Endothelial cell (in vitro differentiated cells): ENCODE data around the gene CREB5. TPM values are rescaled to one million over a fixed set of nuclear protein-coding genes. Genes with fewer than 3 reads are reported as not detected.

Experiments
- DNase-seq: peaks from one replicate; pipeline ENCODE4 v3.0.0; 2021; ENCODE audit warnings: low spot score
- H3K27ac Mint-ChIP-seq: one replicate; pipeline ENCODE4 v1.8.0; 2021; ENCODE audit warnings: mixed read lengths, inconsistent platforms; ENCODE audit not compliant: unreplicated experiment
- H3K27me3 Mint-ChIP-seq: one replicate; pipeline ENCODE4 v1.8.0; 2021; ENCODE audit warnings: mild to moderate bottlenecking, moderate library complexity, mixed read lengths, inconsistent platforms; ENCODE audit not compliant: unreplicated experiment
- H3K36me3 Mint-ChIP-seq: one replicate; pipeline ENCODE4 v1.8.0; 2021; ENCODE audit warnings: mild to moderate bottlenecking, low read depth, mixed read lengths, inconsistent platforms; ENCODE audit not compliant: unreplicated experiment
- H3K4me1 Mint-ChIP-seq: one replicate; pipeline ENCODE4 v1.8.0; 2021; ENCODE audit warnings: mild to moderate bottlenecking, mixed read lengths, inconsistent platforms; ENCODE audit not compliant: unreplicated experiment
- H3K4me3 Mint-ChIP-seq: one replicate; pipeline ENCODE4 v1.8.0; 2021; ENCODE audit warnings: mild to moderate bottlenecking, mixed read lengths, inconsistent platforms; ENCODE audit not compliant: unreplicated experiment
- H3K9me3 Mint-ChIP-seq: one replicate; pipeline ENCODE4 v1.8.0; 2021; ENCODE audit warnings: mixed read lengths, inconsistent platforms; ENCODE audit not compliant: unreplicated experiment
- total RNA-seq: library from RNA; stranded (reverse); fragmentation: NEBNext Ultra II Directional; extraction: Animal tissue kit (Norgen Biotek cat#: 25700); gene quantifications from one replicate; pipeline ENCODE4 v1.2.1, GENCODE V29; 2021; ENCODE audit not compliant: unreplicated experiment
- TF ChIP-seq, protein P1 (sequence below): fragments of 200-600 bp; sonication (generic); IDR thresholded peaks from one replicate; pipeline ENCODE4 v1.5.0; 2021; ENCODE audit warnings: antibody characterized with exemption; ENCODE audit not compliant: unreplicated experiment

CREB5 gene
- total RNA-seq, 1 donor from 2014 or later, result 5.6 TPM

GRCh38 chr7:28591725-28592349 lies 179.5 kb downstream of the CREB5 start:
- TF ChIP-seq, protein P1, sequence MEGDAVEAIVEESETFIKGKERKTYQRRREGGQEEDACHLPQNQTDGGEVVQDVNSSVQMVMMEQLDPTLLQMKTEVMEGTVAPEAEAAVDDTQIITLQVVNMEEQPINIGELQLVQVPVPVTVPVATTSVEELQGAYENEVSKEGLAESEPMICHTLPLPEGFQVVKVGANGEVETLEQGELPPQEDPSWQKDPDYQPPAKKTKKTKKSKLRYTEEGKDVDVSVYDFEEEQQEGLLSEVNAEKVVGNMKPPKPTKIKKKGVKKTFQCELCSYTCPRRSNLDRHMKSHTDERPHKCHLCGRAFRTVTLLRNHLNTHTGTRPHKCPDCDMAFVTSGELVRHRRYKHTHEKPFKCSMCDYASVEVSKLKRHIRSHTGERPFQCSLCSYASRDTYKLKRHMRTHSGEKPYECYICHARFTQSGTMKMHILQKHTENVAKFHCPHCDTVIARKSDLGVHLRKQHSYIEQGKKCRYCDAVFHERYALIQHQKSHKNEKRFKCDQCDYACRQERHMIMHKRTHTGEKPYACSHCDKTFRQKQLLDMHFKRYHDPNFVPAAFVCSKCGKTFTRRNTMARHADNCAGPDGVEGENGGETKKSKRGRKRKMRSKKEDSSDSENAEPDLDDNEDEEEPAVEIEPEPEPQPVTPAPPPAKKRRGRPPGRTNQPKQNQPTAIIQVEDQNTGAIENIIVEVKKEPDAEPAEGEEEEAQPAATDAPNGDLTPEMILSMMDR, result no peak
- Mint-ChIP-seq H3K36me3 (no peaks in the 10 kb centered on the region), H3K9me3 (no peaks in the 10 kb centered on the region), H3K27ac (no peak overlapping the region), H3K4me1 (peaks cover 10% of the 10 kb centered on the region), H3K4me3 (no peak overlapping the region), H3K27me3 (no peaks in the 10 kb centered on the region)
- no peak for DNase-seq

DNA sequence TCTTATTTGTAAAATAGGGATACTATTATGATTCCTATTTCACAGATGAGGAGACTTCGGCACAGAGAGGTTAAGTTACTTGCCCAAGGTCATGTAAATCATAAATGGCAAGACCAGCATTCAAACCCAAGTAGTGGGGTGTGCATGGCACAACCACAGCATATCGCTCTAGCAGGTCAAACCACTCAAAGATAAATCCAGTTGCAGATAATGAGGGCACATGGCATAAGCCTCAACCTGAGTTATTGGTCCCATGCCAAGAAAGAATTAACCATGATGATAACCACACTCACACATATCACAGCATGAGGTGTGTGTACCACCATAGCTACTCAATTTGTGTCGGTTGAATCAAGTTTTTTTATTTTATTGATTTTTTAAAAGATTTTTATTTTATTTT lies 180.5 kb downstream of the CREB5 start:
- no peak overlapping the region for H3K27ac Mint-ChIP-seq
- no peaks in the 10 kb centered on the region for H3K36me3 Mint-ChIP-seq
- H3K27me3 Mint-ChIP-seq, result no peaks in the 10 kb centered on the region
- TF ChIP-seq, protein P1, result no peak
- H3K9me3 Mint-ChIP-seq, result no peaks in the 10 kb centered on the region
- no peak for DNase-seq
- H3K4me3 Mint-ChIP-seq, result no peak overlapping the region
- peaks cover 10% of the 10 kb centered on the region for H3K4me1 Mint-ChIP-seq

DNA sequence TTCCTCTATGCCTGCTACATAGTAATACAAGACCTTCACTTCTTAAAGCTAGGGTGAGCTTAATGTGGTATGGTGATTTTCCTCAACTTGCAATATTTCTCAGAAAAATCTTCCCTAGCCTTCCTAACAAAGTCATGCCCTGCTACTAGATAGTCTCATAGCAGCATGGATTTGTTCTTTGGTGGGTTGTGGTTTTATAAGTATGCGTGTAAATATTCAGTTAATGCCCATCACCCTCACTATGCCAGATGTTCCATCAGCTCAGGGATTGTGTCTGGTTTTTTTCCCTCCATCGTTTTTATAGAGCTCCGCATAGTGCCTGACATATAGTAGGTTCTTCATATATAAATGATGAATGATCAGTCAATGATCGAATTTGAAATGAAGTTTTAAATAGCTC lies 182.8 kb downstream of the CREB5 start:
- H3K36me3 Mint-ChIP-seq, result no peaks in the 10 kb centered on the region
- H3K27me3 Mint-ChIP-seq, result peaks cover 2% of the 10 kb centered on the region
- no peak overlapping the region for H3K27ac Mint-ChIP-seq
- peaks cover 10% of the 10 kb centered on the region for H3K4me1 Mint-ChIP-seq
- H3K9me3 Mint-ChIP-seq, result no peaks in the 10 kb centered on the region
- H3K4me3 Mint-ChIP-seq, result no peak overlapping the region
- no peak for DNase-seq
- TF ChIP-seq, protein P1, result no peak

GRCh38 chr7:28595801-28596200 lies 183.5 kb downstream of the CREB5 start:
- H3K9me3 Mint-ChIP-seq, result no peaks in the 10 kb centered on the region
- peaks cover 8% of the 10 kb centered on the region for H3K4me1 Mint-ChIP-seq
- no peak overlapping the region for H3K4me3 Mint-ChIP-seq
- no peak for DNase-seq
- H3K27me3 Mint-ChIP-seq, result peaks cover 3% of the 10 kb centered on the region
- no peak overlapping the region for H3K27ac Mint-ChIP-seq
- no peaks in the 10 kb centered on the region for H3K36me3 Mint-ChIP-seq
- TF ChIP-seq, protein P1, result no peak

GRCh38 chr7:28596245-28596935 lies 184.1 kb downstream of the CREB5 start:
- Mint-ChIP-seq H3K4me3 (no peak overlapping the region), H3K9me3 (no peaks in the 10 kb centered on the region), H3K27me3 (peaks cover 4% of the 10 kb centered on the region), H3K36me3 (no peaks in the 10 kb centered on the region), H3K4me1 (peaks cover 2% of the 10 kb centered on the region), H3K27ac (no peak overlapping the region)
- TF ChIP-seq, protein P1, result no peak
- no peak for DNase-seq
